SH-SY5Y (cell line): ENCODE data around the gene AREG.

Source experiments
- GATA2 ChIP-seq: IDR thresholded peaks from 2 replicates; pipeline ENCODE4 v1.6.1; 2011; ENCODE audit warnings: mild to moderate bottlenecking, low read depth, low read length
- GATA3 ChIP-seq: IDR thresholded peaks from 2 replicates; pipeline ENCODE4 v1.6.1; 2011; ENCODE audit warnings: low read depth, mild to moderate bottlenecking, low read length, moderate library complexity

- no peak for TF ChIP-seq GATA3
- no peak for TF ChIP-seq GATA2
Measured at GRCh38 chr4:74439952-74440351, 5.0 kb upstream of the AREG start.
